ENCODE results near the gene SLC25A11.
A peak's percentile ranks its signal among the peaks of the same experiment; 100 is the strongest.
"Not testable (repeated sequence)": the region's sequence is repeated elsewhere in the genome, so short reads cannot be mapped to it uniquely, and the experiment has no call there.

The SLC25A11 gene

DNA sequence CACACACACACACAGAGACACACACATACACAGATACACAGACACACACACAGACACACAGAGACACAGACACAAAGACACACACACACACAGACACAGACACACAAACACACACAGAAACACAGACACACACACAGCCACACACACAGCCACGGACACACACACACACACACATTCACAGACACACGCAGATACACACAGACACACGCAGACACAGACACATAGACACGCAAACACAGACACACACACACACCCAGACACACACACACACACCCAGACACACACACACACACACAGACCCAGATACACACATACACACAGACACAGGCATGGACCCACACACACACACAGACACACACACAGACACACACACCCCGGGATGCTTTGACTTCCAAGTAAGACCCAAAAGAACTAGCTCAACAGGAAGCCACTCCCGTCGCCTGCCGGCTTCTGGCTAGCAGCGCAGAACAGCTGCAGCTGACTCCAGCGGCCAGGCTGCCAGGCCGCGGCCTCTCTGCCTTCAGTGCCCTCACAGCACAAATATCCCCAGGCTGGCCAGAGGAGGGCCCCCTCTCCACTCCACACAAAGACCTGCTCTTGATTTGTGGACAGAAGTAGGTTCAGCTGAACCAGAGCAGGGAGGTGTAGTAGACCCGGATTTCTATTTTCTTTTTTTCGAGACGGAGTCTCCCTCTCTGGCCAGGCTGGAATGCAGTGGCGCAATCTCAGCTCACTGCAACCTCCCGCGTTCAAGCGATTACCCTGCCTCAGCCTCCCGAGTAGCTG, 30.9 kb downstream of the SLC25A11 start:
- peak; percentile 92 for DNase-seq

DNA sequence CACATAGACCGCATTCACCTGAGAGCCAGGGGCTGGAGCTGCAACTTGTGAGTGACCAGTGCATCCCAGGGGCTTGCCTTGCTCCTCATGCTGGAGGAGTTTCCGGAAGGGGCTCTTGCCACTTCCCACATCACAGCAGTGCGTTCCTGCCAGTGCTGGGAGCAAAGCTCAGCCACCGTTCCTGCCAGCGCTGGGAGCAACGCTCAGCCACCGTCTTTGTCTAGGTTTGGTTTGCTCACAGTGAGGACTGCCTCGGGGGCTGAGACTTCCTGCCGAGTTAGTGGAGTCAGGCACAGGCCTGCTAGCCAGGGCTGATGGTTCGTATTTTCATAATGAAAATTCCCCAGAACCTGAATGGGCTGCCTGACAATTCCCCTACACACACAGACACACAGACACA, 31.5 kb downstream of the SLC25A11 start:
- DNase-seq, result no peak

DNA sequence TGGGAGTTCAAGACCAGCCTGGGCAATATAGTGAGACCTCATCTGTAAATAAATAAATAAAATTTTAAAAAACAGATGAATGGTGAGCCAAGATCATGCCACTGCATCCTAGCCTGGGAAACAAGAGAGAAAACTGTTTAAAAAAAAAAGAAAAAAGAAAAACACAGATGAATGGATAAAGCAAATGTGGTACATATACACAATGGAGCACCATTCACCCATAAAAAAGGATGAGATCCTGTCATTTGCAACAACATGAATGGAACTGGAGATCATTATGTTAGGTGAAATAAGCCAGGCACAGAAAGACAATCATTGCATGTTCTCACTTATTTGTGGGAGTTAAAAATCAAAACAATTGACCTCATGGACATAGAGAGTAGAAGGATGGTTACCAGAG, 33.2 kb downstream of the SLC25A11 start:
- DNase-seq, result not testable (repeated sequence)

DNA sequence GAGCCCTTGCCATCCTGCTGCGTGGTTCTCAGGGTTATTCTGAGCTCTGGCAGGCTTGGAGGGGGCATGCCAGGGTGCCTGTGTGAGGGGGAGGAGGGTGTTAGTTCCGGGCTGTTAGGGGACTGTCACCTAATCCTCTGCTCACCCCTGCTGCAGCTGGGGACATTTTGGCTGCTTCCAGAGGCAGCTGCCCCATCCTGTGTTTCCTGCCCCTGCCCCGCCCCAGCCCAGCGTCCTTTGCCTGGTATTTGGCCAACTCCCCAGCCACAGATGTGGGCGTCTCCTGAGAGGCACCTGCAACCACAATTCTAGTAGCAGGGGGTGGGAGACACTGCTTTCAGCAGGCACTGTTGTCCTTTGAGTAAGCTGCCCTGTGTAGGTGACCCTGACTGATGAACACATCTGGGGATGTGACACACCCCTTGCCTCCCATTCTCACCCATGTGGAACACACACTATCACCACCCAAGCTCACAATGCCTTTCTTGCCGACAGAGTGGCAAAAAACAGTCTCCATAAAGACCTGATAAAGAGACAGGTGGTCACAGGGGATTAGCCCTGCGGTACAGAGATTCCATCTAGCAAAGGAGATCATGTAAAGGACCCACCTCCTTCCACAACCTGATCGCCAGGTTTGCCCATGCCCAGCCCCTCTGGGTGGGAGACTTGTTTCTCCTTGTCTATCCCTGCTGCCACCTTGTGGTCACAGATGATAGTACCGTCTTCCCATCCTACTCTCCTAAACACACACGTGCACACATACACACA, 36.6 kb downstream of the SLC25A11 start, which contains the start of gene CHRNE:
Gene CHRNE, minus strand, starts transcription at position 48 of the 768 bp plus-strand sequence. Its CDS starts 35 bp downstream, at position 13.
- DNase-seq, result peak; percentile 80

DNA sequence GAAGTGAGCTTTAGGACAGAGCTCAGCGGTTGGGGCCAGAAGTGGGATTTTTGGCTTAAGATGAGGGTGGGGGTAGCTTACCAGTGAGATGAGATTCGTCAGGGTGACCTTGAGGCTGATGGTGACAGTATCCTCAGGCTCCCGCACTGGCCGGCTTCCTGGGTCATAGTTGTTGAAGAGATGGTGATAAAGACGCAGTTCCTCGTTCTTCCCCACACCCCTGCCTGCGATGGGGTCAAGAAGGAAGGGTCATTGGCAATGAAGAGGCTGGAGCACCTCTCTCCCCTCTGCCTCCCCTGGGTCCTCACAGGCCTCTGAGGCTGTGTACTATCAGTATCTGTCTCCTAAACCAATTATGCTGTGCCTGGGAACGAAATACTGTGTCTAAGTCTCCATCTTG, 37.3 kb downstream of the SLC25A11 start:
- DNase-seq, result no peak

DNA sequence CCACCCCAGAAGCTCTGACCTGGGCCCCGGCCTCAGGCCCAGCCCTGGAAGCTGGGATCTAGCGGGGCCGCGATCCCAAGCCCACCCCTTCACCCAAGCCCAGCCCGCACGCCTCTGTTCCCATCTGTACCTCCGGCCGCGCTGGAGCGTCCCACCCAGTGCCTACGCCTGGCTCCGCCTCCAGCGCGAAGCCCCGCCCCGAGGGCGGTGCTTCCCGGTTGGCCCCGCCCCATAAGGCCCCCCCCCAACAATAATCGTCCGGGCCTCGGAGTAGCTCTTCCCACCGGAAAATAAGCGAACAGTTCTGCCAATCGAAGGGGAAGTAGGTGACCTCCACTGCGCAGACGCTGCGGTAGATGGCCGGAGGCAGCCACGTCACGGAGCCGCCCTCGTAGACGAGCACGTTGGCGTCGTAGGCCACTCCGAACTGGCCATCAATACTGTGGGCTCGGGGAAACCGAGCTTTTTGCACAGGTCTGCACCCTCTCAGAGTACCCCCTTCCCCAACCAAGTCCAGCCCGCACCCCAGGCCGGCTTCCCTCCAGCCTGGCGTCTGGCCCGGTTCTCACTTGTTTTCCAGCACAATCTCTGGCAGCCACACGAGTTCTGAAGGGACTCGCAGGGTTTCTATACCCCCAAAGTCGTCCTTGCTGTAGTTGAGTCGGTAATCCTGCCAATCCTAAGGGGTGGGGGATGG, 38.0 kb downstream of the SLC25A11 start:
- peak; percentile 86 for DNase-seq

DNA sequence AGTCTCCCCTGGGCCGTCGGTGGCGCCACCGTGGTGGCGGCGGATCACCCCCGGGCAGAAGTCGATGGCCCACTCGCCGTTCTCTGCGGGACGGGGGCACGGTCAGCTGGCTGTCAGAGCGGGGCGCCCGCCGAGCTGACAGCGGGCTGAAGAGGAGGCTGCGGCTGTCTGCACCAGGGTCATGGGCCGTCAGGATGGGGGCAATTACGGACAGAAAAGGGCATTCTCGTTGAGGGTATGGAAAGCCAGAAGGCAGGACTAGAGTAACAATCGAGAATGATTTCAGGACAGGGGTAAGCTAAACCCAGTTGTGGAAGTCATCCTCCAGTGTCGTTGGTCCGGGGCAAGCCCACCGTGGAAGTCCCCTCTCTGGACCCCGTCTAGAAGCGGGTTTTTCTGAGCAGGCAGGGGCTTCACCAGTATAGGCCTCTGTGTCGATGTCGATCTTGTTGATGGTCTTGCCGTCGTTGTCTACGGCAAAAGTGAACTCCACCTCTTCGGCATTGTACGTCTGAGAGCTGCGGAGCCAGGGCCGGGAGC, 38.7 kb downstream of the SLC25A11 start:
- no peak for DNase-seq

DNA sequence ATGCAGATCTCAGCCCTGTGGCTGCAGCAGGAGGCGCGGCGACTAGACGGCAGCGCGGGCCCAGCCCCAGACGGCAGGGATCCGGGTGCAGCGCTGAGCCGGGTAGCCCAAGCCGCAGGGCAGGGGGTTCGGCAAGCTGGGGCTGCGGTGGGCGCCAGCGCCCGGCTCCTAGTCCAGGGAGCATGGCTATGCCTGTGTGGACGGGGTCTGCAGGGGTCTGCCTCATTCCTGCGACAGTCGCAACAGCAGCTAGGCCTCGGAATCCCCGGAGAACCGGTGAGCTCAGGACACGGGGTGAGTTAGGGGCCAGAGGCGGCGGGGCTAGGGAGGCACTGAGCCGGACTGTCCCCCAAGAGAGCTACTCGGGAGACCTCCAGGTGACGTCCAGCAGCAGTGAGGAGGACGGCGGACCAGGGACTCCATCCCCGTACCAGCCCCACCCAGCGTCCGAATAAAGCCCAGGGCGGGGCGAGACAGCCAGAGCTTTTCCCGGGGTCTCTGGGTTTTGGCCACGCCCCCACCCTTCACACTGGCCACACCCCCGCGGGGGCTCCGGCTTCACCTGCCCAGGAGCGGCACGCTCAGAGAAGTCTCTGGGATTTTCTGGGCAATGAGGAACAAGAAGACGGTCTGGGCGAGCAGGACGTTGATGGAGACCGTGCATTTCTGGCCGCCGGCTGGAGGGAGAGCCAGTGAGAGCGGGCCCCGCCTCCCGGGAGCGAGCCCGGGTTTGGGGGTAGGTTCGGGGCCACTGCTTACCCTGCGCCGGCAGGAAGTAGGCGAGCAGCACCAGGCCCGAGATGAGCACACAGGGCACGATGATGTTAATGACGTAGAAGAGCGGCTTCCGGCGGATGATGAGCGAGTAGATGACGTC, 39.4 kb downstream of the SLC25A11 start:
- peak; percentile 75 for DNase-seq

DNA sequence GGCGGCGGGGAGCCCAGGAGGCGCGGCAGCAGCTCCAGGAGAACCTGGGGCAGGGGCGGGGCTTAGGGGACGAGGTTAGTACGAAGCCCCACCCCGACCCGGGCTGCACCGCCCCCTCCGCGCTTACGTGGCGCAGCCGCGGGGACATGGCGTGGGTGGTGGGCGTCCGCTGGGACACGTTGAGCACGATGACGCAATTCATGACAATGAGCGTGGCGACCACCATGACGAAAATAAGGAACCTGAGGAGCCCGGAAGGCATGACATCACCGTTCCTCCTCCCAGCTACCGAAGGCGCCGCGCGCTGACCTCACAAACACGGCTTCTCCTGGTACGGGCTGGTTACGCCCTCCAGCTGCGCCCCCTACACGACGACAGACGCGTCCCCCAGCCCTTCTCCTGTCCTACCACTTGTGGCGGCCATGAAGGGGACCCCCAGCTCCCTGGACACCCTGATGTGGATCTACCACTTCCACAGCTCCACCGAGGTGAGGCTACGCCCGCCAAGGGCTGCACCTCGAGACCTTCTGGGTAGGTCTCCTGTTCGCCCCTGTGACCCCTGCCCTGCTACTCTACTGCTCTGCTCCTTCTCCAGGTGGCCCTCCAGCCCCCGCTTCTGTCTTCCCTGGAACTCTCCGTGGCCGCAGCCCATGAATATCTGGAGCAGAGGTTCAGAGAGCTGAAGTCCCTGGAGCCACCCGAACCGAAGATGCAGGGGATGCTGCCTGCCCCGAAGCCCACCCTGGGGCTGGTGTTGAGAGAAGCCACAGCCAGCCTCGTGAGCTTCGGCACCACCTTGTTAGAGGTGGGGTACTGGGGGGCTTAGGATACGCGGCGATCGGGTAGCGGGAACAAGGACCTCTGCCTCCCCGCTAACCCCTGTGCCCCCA, 40.3 kb downstream of the SLC25A11 start, which contains the start of gene C17orf107:
Gene C17orf107, plus strand, starts transcription at position 196 of the 890 bp plus-strand sequence. Its CDS starts 227 bp downstream, at position 423.
- peak; percentile 89 for DNase-seq

DNA sequence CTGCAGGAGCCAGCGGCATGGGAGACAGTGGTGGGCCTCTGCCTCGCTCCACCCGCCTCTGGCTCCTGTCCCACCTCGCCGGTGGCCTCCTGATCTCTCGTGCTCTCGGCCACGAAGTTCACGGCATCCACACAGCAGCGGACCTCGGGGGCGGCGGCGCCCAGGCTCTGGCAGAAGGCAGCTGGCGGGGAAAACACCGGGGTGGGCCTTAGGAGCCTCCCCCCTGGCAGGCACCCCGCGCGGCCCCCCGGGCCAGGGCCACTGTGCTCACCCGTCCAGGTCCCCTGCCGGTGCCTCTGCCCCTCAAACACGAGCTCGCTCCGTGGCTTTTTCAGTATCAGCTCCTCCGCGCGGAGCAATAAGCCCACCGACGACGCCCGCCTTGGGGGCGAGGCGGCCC, 40.9 kb downstream of the SLC25A11 start:
- no peak for DNase-seq

DNA sequence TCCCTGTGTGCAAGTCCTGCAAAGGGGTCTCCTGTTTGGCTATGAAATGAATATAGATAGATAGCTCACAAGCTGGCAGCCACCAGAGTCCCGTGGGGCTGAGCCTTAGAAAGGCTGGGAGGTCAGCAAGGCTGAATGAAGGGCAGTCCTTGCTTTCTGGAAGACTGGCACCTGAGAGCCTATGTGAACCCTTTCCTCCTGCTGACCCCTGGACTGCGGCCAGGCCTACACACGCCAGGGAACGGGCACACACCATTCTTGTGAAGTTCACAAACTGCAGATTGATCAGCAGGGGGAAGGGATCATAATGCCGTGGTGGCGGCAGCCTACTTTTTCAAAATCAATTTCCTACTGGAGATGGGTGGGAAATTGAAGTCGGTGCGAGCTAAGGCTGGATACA, 41.5 kb downstream of the SLC25A11 start:
- peak; percentile 42 for DNase-seq

DNA sequence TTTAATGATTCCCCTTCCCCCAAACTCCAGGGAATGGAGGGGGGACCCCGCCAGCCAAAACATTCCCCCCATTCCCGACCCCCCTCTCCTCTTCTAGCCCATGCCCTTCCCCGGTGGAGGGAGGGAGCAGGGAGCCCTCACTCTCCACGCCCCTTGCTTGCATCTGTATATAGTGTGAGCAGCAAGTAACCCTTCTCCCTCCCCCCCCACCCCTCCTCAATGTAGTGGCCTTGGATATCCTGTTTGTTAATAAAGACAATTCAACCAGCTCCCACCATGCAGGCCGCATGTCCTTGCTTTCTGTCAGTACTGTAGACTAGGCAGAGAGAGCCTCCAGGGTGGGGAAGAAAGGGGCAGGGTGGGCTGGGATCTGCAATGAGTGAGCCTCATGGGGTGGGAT, 42.1 kb downstream of the SLC25A11 start:
- DNase-seq, result peak; percentile 40

DNA sequence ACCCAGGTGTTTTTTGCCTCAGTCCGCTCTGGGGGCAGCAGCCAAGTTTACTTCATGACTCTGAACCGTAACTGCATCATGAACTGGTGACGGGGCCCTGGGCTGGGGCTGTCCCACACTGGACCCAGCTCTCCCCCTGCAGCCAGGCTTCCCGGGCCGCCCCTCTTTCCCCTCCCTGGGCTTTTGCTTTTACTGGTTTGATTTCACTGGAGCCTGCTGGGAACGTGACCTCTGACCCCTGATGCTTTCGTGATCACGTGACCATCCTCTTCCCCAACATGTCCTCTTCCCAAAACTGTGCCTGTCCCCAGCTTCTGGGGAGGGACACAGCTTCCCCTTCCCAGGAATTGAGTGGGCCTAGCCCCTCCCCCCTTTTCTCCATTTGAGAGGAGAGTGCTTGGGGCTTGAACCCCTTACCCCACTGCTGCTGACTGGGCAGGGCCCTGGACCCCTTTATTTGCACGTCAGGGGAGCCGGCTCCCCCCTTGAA, 42.6 kb downstream of the SLC25A11 start:
- peak; percentile 45 for DNase-seq

DNA sequence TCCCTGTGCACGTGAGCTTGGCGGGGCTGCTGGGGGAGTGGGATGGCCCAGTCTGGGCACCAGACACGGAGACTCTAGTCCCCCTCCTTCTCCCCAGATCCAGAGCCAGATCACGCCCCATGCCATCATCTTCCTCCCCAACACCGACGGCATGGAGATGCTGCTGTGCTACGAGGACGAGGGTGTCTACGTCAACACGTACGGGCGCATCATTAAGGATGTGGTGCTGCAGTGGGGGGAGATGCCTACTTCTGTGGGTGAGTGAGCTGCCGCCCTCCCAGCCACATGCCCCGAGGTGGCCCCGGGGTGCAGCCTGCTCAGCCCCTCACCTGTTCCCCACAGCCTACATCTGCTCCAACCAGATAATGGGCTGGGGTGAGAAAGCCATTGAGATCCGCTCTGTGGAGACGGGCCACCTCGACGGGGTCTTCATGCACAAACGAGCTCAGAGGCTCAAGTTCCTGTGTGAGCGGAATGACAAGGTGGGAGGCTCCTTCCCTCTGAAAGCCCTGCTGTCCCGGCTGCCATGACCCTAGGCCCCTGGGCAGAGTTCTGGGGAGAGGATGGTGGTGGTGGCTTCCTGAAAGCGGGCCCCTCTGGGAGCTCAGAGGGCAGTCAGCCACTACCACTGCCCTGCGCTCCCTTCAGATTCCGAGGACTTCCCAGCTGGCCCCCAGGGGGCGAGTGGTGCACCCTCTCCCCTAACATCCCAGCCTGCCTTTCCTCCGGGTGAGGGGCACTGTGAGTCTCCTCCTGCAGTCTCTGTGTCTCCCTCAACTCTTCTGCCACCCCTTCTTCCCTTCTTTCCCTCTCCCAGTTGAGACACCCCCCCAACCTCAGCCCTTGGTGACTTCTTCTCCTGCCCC, 43.3 kb downstream of the SLC25A11 start:
- DNase-seq, result peak; percentile 42

DNA sequence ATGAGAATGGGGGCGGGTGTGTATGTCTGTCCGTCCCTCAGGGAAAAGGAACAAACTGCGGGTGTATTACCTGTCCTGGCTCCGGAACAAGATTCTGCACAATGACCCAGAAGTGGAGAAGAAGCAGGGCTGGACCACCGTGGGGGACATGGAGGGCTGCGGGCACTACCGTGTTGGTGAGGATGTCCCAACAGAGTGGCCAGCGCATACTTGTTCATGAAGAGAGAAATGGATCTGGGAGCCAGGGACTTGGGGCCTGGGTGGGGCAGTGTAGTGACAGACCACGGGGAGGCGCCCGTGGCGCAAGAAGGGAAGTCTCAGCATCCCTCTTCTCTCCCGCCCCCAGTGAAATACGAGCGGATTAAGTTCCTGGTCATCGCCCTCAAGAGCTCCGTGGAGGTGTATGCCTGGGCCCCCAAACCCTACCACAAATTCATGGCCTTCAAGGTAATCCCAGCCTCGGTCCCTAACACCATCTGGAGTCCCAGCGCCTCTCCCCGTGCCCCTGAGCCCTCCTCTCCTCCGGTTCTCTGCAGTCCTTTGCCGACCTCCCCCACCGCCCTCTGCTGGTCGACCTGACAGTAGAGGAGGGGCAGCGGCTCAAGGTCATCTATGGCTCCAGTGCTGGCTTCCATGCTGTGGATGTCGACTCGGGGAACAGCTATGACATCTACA, 44.1 kb downstream of the SLC25A11 start:
- DNase-seq, result peak; percentile 41

DNA sequence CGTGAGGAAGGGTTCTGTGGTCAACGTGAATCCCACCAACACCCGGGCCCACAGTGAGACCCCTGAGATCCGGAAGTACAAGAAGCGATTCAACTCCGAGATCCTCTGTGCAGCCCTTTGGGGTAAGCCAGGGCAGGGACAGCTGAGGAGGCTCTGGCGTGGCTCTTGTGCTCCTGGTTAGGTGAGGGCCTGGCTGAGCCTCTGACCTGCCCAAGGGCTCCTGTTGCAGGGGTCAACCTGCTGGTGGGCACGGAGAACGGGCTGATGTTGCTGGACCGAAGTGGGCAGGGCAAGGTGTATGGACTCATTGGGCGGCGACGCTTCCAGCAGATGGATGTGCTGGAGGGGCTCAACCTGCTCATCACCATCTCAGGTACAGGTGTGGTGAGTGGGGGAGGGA, 44.7 kb downstream of the SLC25A11 start:
- no peak for DNase-seq

DNA sequence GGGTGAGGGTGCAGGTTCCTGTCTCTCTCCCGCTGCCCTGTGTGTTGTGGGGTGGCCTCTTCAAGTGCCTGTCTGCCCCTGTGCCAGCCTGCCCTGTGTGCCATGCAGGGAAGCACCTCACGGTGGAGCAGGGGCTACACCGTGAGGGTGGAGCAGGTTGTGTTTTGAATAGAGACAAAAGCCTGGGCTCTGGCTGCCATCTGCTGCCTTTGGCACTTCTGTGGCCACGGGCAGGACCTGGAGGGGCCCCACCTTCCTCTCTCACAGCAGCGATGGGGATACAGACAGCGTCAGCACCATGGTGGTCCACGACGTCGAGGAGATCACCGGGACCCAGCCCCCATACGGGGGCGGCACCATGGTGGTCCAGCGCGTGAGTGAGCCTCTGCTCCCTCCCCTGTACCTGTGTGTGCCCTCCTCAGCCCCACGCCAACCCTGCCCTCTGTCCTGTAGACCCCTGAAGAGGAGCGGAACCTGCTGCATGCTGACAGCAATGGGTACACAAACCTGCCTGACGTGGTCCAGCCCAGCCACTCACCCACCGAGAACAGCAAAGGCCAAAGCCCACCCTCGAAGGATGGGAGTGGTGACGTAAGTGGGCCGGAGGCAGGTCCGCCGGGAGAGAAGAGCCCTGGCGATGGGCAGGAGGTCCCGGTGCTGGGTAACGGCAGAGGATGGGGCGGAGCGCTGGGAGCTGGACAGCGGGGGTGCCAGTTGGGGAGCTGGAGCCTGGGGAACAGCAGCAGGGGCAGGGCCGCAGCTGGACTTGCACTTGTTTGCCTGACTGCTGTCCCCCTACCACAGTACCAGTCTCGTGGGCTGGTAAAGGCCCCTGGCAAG, 45.9 kb downstream of the SLC25A11 start:
- no peak for DNase-seq

DNA sequence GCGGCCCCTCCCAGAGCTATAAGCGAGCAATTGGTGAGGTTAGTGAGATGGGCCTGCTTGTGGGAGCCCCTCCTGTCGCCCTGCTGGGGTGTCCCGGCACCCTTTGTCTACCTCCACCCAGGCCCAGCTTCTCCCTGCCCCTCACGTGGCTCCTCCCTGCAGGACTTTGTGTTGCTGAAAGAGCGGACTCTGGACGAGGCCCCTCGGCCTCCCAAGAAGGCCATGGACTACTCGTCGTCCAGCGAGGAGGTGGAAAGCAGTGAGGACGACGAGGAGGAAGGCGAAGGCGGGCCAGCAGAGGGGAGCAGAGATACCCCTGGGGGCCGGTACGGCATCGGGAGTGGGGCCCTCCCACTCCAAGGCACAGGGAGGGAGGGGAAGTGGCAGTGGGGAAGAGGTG, 46.6 kb downstream of the SLC25A11 start:
- DNase-seq, result no peak
